Measurements from ENCODE around the gene BCL2.

DNA sequence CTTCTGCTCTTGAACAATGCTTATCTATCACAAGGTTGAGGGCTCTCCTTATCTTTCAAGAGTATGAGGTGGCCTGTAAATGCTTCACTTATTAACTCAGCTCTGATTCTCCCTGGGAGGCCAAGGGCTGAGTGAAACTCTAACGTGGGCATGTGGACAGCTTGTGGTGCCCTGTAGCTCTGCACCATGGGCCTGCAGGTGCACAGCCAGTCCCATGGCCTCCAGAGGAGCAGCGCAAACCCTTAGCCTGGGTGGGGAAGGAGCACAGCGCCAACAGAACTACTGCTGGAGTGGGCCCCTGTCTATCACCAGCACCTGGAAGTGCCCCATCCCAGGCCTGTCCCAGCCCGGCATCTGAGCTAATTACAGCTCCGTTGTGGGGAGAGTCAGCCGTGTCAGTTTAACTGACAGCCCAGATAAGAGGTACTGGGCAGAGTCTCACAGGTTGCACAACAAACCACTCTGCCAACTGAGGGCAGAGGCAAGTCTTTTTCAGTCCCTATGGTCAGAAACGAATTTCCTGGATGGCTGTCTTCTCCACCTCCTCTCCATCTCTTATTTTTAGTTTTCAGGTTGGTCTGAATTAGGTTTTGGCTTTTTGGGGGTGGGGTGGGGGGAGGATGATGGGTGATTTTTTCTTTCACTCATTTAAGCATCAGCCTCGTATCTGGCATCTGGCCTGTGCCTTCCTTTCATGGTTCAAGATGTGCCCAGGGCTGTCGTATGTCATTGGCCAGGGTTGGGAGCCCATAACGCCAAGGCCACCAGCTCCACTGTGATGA lies 219.5 kb downstream of the BCL2 start:
- TF ChIP-seq, protein P1, sequence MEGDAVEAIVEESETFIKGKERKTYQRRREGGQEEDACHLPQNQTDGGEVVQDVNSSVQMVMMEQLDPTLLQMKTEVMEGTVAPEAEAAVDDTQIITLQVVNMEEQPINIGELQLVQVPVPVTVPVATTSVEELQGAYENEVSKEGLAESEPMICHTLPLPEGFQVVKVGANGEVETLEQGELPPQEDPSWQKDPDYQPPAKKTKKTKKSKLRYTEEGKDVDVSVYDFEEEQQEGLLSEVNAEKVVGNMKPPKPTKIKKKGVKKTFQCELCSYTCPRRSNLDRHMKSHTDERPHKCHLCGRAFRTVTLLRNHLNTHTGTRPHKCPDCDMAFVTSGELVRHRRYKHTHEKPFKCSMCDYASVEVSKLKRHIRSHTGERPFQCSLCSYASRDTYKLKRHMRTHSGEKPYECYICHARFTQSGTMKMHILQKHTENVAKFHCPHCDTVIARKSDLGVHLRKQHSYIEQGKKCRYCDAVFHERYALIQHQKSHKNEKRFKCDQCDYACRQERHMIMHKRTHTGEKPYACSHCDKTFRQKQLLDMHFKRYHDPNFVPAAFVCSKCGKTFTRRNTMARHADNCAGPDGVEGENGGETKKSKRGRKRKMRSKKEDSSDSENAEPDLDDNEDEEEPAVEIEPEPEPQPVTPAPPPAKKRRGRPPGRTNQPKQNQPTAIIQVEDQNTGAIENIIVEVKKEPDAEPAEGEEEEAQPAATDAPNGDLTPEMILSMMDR (IDR thresholded peaks at IDR 0.05 in 2 of 3, conservative IDR thresholded peaks at IDR 0.05 in 1 of 3; ENCODE audit: borderline replicate concordance in 1 of 3, insufficient read depth in 1 of 3, low read depth in 2 of 3, low read length in 2 of 3): no peak
- TF ChIP-seq ZNF274 (IDR thresholded peaks at IDR 0.05; ENCODE audit: low read depth, low read length) (no peak), POLR2A (IDR thresholded peaks at IDR 0.05; ENCODE audit: borderline replicate concordance, extremely low read depth, insufficient read depth, insufficient read length) (no peak), EZH2 (IDR thresholded peaks at IDR 0.05) (no peak), JUND (IDR thresholded peaks at IDR 0.05) (no peak)
- TF ChIP-seq, protein P2, sequence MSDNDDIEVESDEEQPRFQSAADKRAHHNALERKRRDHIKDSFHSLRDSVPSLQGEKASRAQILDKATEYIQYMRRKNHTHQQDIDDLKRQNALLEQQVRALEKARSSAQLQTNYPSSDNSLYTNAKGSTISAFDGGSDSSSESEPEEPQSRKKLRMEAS (IDR thresholded peaks at IDR 0.05): no peak
